Activated B cell treated with CpG ODN at 0.5 μM for 24 hours (primary cell): ENCODE measurements around the gene LTK. TPM values are rescaled to one million over a fixed set of nuclear protein-coding genes. Genes with fewer than 3 reads are reported as not detected.
A peak's percentile ranks its signal among the peaks of the same experiment; 100 is the strongest.

Source experiments
- ATAC-seq: fragments of 200-7000 bp; cut with Tn5 transposase; one replicate; pipeline ENCODE4 v1.10.0; 2021; ENCODE audit warnings: low read depth, mild to moderate bottlenecking, moderate library complexity
- CTCF ChIA-PET: fragments of 350-600 bp; sonication (Branson Sonifier 250); formaldehyde crosslinking; loops from one replicate; lab custom pipeline; 2021; ENCODE audit warnings: antibody characterized with exemption; lab: Charles Lee
- POLR2A ChIA-PET: fragments of 350-600 bp; sonication (Branson Sonifier 250); formaldehyde crosslinking; loops from one replicate; lab custom pipeline; 2021; ENCODE audit warnings: antibody characterized with exemption; lab: Charles Lee
- DNase-seq: peaks from one replicate; pipeline ENCODE4 v3.0.0; 2022
- H3K27ac Mint-ChIP-seq: one replicate; pipeline ENCODE4 v1.8.0; 2020; ENCODE audit warnings: mixed read lengths
- H3K27me3 Mint-ChIP-seq: one replicate; pipeline ENCODE4 v1.8.0; 2021; ENCODE audit warnings: mixed read lengths
- H3K36me3 Mint-ChIP-seq: one replicate; pipeline ENCODE4 v1.8.0; 2021; ENCODE audit warnings: low read depth, mixed read lengths
- H3K4me1 Mint-ChIP-seq: one replicate; pipeline ENCODE4 v1.8.0; 2021; ENCODE audit warnings: mixed read lengths
- H3K4me3 Mint-ChIP-seq: one replicate; pipeline ENCODE4 v1.8.0; 2020; ENCODE audit warnings: mild to moderate bottlenecking, mixed read lengths
- H3K9me3 Mint-ChIP-seq: one replicate; pipeline ENCODE4 v1.8.0; 2020; ENCODE audit warnings: mixed read lengths
- intact Hi-C: fragments of 100-400 bp; cut with micrococcal nuclease; formaldehyde crosslinking; loops from one replicate; pipeline ENCODE4 v1.15.1; 2024
- total RNA-seq: library from RNA; stranded (reverse); gene quantifications from 2 replicates; pipeline ENCODE4 v1.2.3, GENCODE V29; 2022
- TF ChIP-seq, protein P1 (sequence below): fragments of 200-600 bp; IDR thresholded peaks from one replicate; pipeline ENCODE4 v1.8.0; 2022; ENCODE audit warnings: antibody characterized with exemption, mild to moderate bottlenecking

Gene LTK
- total RNA-seq, 1 donor from 2014 or later, result 2.2 TPM

DNA sequence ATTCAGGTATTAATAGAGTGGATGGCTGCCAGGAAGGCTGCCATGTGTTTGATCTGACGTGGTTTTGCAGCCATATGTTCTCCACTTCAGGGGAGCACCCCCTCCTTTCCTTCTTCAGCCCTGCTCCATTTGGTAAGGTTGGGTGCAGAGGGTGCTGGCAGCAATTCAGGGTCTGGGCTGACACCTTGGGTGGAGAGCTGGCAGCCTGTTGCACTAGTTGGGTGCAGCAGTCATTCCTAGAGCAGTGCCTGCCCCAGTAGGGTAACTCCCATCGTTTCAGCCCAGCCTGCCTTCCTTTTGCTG is 46.9 kb upstream of the LTK start:
- H3K4me3 Mint-ChIP-seq, result peak overlapping the region; percentile 11
- CTCF ChIA-PET, result interaction anchor here (1.3 kb wide), 1 partner anchor 94 kb away, joined by 4 read pairs; no protein-coding TSS in a partner anchor
- H3K36me3 Mint-ChIP-seq, result no peaks in the 10 kb centered on the region
- intact Hi-C loops, result no loop called here
- ATAC-seq, result no peak
- H3K27ac Mint-ChIP-seq, result no peak overlapping the region
- peaks cover 36% of the 10 kb centered on the region for H3K27me3 Mint-ChIP-seq
- POLR2A ChIA-PET, result interaction anchor here (1.2 kb wide), 1 partner anchor 16 kb away, joined by 5 read pairs; the partner anchor contains the start of gene RPAP1
- no peaks in the 10 kb centered on the region for H3K9me3 Mint-ChIP-seq
- DNase-seq, result no peak
- TF ChIP-seq, protein P1, sequence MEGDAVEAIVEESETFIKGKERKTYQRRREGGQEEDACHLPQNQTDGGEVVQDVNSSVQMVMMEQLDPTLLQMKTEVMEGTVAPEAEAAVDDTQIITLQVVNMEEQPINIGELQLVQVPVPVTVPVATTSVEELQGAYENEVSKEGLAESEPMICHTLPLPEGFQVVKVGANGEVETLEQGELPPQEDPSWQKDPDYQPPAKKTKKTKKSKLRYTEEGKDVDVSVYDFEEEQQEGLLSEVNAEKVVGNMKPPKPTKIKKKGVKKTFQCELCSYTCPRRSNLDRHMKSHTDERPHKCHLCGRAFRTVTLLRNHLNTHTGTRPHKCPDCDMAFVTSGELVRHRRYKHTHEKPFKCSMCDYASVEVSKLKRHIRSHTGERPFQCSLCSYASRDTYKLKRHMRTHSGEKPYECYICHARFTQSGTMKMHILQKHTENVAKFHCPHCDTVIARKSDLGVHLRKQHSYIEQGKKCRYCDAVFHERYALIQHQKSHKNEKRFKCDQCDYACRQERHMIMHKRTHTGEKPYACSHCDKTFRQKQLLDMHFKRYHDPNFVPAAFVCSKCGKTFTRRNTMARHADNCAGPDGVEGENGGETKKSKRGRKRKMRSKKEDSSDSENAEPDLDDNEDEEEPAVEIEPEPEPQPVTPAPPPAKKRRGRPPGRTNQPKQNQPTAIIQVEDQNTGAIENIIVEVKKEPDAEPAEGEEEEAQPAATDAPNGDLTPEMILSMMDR, result no peak
- H3K4me1 Mint-ChIP-seq, result peaks cover 26% of the 10 kb centered on the region

DNA sequence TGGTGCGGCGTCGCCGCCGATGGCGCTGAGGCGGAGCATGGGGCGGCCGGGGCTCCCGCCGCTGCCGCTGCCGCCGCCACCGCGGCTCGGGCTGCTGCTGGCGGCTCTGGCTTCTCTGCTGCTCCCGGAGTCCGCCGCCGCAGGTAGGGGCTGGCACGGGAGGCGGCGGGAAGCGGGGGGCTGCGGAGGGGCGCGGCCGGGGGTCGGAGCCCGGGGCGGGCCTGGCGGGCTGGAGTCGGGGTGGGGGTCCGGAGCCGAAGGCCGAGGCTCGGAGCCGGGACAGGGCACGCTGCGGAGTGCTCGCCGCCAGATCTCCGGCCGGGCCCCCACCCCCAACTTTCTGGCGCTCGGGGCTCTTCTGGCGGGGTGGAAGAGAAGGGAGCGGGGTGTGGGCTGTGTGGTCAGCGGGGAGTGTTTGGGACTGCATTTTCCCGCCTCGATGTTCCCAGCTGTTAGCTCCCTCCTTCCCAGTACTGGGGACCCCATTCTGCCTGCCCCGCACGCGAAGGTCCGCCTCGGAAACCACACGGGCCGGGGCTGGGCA is 45.7 kb upstream of the LTK start:
- no peak for ATAC-seq
- H3K4me3 Mint-ChIP-seq, result peak overlapping the region; percentile 78
- DNase-seq, result no peak
- intact Hi-C loops, result loop anchor here (1.0 to 2.0 kb wide), 2 partner anchors 46 to 215 kb away; partner anchors contain the start of genes LTK and MAPKBP1
- H3K27ac Mint-ChIP-seq, result peak overlapping the region; percentile 56
- peaks cover 35% of the 10 kb centered on the region for H3K27me3 Mint-ChIP-seq
- no peaks in the 10 kb centered on the region for H3K9me3 Mint-ChIP-seq
- peaks cover 26% of the 10 kb centered on the region for H3K4me1 Mint-ChIP-seq
- H3K36me3 Mint-ChIP-seq, result no peaks in the 10 kb centered on the region
- TF ChIP-seq, protein P1, result no peak
- ChIA-PET CTCF (no interaction called here), POLR2A (no interaction called here)

DNA sequence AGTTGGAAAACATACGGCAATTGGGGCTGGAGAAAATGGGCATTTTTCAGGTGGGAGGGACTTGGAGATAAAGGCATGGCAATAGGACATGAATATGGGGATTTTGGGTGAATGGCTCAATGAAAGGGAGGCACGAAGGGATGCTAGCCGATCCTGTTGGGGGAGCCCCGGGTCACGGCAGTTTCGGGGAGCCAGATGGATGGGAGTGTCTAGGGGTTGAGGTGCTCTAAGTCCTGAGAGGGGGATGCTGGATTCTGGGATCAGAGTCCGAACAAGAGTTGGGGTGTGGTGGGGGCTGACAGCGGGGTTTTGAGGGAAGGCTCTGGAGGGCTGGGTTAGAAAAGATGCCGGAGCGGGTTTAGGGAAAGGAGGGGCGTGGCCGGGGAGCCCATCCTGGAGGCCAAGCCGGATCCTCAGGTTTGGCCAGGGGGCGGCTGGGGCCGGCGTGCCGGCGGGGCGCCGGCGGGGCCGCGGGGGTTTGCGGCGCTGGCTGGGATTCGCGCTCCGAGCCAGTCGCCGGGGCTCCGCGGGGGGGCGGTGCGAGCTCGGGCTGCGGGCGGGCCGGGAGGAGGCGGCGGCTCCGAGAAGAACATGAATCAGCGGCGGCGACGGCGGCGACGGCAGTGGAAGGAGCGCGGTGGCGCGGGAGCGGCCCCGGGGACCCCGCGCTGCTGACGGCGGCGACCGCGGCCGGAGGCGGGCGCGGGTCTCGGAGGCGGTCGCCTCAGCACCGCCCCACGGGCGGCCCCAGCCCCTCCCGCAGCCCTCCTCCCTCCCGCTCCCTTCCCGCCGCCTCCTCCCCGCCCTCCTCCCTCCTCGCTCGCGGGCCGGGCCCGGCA is 45.0 kb upstream of the LTK start, which contains the start of gene TYRO3:
TSS of gene TYRO3 (plus strand) at position 813 of the 839 bp plus-strand sequence. CDS start 46 bp downstream, outside the sequence.
- CTCF ChIA-PET, result no interaction called here
- peak within 1 kb of the TSS; percentile 59 for H3K27ac Mint-ChIP-seq
- H3K4me1 Mint-ChIP-seq, result peaks cover 26% of the 10 kb centered on the region
- H3K9me3 Mint-ChIP-seq, result no peaks in the 10 kb centered on the region
- H3K36me3 Mint-ChIP-seq, result no peaks in the 10 kb centered on the region
- H3K27me3 Mint-ChIP-seq, result peaks cover 36% of the 10 kb centered on the region
- POLR2A ChIA-PET, result interaction anchor here (1.7 kb wide), 1 partner anchor 14 kb away, joined by 10 read pairs; the partner anchor contains the start of gene RPAP1
- TF ChIP-seq, protein P1, result no peak
- DNase-seq (peak; percentile 59), ATAC-seq (peak; percentile 61)
- intact Hi-C loops, result loop anchor here (1.0 to 2.0 kb wide), 3 partner anchors 45 to 216 kb away; partner anchors contain the start of genes ITPKA, LTK and MAPKBP1
- H3K4me3 Mint-ChIP-seq, result peak within 1 kb of the TSS; percentile 90

DNA sequence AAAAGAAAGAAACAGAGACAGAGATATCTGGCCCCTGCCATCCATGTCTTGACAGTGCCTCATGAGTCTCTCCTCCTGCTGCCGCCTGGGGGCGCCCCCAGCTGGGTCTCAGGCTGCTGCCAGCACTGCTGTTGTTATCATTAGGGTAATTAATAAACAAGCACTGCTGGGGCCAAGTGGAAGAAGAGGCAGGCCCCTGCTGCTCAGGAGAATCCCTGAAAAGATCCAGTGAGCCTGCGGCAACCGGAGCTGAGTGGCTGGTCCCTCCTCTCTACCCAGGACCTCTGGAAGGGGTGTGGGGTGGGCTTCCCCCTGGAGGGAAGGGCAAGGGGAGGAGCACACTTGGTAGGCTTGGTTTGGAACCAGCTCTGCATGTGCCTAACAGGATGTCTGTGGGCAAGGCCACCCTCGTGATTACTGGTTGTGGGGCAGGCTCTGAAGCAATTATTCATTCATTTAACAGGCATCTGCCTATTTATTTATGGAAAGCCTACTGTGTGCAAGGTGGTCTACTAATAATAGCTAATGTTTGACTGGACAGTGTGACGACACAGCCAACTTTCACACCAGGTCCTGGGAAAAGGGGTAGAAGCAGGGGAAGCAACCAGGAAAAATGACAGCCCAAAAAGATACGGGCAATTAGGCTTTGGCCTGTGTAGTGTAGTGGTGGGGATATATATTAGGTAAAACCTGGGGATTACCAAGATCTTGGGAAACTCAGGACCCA is 44.2 kb upstream of the LTK start:
- CTCF ChIA-PET, result interaction anchor here (0.7 kb wide), 1 partner anchor 253 kb away, joined by 3 read pairs; no protein-coding TSS in a partner anchor
- POLR2A ChIA-PET, result interaction anchor here (0.7 to 1.7 kb wide), 3 partner anchors 14 to 253 kb away, joined by 3 to 10 read pairs (median 4); partner anchors contain the start of genes MGA and RPAP1
- peak overlapping the region; percentile 59 for H3K27ac Mint-ChIP-seq
- H3K4me3 Mint-ChIP-seq, result peak overlapping the region; percentile 90
- H3K27me3 Mint-ChIP-seq, result peaks cover 40% of the 10 kb centered on the region
- no peaks in the 10 kb centered on the region for H3K9me3 Mint-ChIP-seq
- intact Hi-C loops, result loop anchor here (1.0 to 2.0 kb wide), 3 partner anchors 14 to 217 kb away; partner anchors contain the start of genes ITPKA, MAPKBP1 and RPAP1
- peaks cover 26% of the 10 kb centered on the region for H3K4me1 Mint-ChIP-seq
- ATAC-seq (peak; percentile 73), DNase-seq (peak; percentile 39)
- H3K36me3 Mint-ChIP-seq, result no peaks in the 10 kb centered on the region
- TF ChIP-seq, protein P1, result no peak
